ENCODE measurements around the gene CALN1. TPM values are rescaled to one million over a fixed set of nuclear protein-coding genes. Genes with fewer than 3 reads are reported as not detected.

The CALN1 gene
- total RNA-seq, 6 experiments from 2014 or later: 0.06 to 0.98 (median 0.34) TPM

DNA sequence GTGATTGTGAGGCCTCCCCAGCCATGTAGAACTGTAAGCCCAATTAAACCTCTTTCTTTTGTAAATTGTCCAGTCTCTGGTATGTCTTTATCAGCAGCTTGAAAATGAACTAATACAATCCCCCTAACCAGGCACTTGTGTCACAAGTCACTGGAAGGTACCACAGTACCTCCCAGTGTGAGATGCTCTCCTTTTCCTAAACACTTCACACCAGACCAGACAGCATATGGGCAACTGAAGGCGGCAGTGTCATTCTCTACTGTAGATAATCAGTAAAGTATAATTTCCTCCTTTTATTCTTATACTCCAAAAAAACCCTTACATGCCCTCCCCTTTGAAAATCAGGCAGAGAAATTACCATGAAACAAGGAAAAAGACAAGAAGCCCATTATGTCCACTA, 113.2 kb downstream of the CALN1 start:
- H3K9me3 ChIP-seq: no peaks in the 10 kb centered on the region
- 33% methylated on average over 1 of the region's 1 CpG for WGBS (ENCODE audit: insufficient coverage, low coverage, low lambda C conversion rate, missing lambda C conversion rate)
- intact Hi-C loops (cut with DNase I): no loop called here
- DNase-seq (no peak), ATAC-seq (no peak)
- no peaks in the 10 kb centered on the region for H3K4me1 ChIP-seq
- no peak overlapping the region for H3K27ac ChIP-seq
- no peak overlapping the region for H3K4me3 ChIP-seq
- no peaks in the 10 kb centered on the region for H3K36me3 ChIP-seq
- no peaks in the 10 kb centered on the region for H3K27me3 ChIP-seq
- TF ChIP-seq POLR2A (IDR thresholded peaks at IDR 0.05): no peak
- TF ChIP-seq, protein P1, sequence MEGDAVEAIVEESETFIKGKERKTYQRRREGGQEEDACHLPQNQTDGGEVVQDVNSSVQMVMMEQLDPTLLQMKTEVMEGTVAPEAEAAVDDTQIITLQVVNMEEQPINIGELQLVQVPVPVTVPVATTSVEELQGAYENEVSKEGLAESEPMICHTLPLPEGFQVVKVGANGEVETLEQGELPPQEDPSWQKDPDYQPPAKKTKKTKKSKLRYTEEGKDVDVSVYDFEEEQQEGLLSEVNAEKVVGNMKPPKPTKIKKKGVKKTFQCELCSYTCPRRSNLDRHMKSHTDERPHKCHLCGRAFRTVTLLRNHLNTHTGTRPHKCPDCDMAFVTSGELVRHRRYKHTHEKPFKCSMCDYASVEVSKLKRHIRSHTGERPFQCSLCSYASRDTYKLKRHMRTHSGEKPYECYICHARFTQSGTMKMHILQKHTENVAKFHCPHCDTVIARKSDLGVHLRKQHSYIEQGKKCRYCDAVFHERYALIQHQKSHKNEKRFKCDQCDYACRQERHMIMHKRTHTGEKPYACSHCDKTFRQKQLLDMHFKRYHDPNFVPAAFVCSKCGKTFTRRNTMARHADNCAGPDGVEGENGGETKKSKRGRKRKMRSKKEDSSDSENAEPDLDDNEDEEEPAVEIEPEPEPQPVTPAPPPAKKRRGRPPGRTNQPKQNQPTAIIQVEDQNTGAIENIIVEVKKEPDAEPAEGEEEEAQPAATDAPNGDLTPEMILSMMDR (IDR thresholded peaks at IDR 0.05): no peak

DNA sequence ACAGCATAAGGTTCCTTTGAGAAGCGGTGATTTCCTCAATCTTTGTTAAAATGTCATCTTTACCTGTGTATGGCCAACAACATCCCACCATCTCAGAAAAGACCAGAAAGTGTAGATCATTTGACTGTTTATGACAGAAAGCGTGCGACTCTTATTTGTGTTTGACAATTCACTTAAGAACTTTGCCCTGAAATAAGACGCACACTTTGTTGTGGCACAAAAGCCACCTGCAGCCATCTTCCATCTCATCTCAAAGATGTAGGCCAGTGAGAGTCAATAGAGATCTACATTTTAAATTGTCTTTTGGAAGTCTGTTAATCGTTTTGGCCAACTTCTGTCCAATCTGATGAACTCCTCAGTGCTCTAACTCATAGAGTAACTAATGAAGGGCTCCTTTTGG, 114.0 kb downstream of the CALN1 start:
- no peak for TF ChIP-seq POLR2A (IDR thresholded peaks at IDR 0.05)
- TF ChIP-seq, protein P1 (IDR thresholded peaks at IDR 0.05): no peak
- no peak for DNase-seq
- H3K27me3 ChIP-seq: no peaks in the 10 kb centered on the region
- H3K27ac ChIP-seq: no peak overlapping the region
- H3K9me3 ChIP-seq: no peaks in the 10 kb centered on the region
- H3K4me3 ChIP-seq: no peak overlapping the region
- no peaks in the 10 kb centered on the region for H3K4me1 ChIP-seq
- no peaks in the 10 kb centered on the region for H3K36me3 ChIP-seq
- WGBS (ENCODE audit: insufficient coverage, low coverage, low lambda C conversion rate, missing lambda C conversion rate): 68% methylated on average over 5 of the region's 5 CpGs
- intact Hi-C loops (cut with DNase I): no loop called here
- ATAC-seq: no peak

DNA sequence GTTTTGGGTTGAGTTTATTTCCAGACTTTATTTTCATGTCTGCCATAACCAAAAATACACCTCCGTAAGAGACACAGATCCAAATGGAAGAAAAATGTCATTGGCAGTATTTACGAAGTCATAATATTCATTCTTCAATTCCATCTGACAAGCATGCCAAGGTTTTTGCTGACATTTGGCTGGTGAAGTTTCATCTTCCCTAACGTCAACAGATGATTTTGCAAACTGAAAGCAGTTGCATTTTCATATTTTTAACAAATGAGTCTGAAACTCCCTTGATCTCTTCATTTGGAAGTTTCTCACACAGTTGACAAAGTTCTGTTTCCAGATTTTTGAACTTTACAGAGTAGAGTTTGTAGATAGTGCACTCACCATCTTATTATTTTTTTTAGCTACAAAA, 114.5 kb downstream of the CALN1 start:
- intact Hi-C loops (cut with DNase I): no loop called here
- Histone ChIP-seq H3K9me3 (no peaks in the 10 kb centered on the region), H3K36me3 (no peaks in the 10 kb centered on the region), H3K27me3 (no peaks in the 10 kb centered on the region), H3K4me1 (no peaks in the 10 kb centered on the region), H3K4me3 (no peak overlapping the region), H3K27ac (no peak overlapping the region)
- TF ChIP-seq, protein P1 (IDR thresholded peaks at IDR 0.05): no peak
- no peak for TF ChIP-seq POLR2A (IDR thresholded peaks at IDR 0.05)
- no peak for DNase-seq
- 52% methylated on average over 3 of the region's 3 CpGs for WGBS (ENCODE audit: insufficient coverage, low coverage, low lambda C conversion rate, missing lambda C conversion rate)
- ATAC-seq: no peak

DNA sequence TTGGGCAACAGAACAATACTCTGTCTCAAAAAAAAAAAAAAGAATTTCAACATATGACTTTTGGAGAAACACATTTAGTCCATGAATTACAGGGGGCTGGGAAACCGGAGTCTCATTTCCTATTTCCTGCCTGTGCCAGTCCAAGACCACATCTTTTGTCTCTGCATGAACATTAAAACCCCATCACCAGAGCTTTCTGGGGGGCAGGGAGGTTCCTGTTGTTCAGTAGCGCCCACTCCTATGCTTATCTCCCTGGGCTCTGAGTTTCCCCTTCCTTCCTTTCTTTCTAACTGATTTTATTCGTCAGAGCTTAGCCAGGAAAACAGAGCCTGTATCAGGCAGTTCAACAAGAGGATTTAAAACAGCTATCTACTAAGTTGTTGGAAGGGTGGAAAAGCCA, 119.3 kb downstream of the CALN1 start:
- ATAC-seq (peak in 3 of 4 donors; percentile 49 to 75 (median 73)), DNase-seq (no peak)
- H3K4me3 ChIP-seq: no peak overlapping the region
- no peaks in the 10 kb centered on the region for H3K9me3 ChIP-seq
- H3K36me3 ChIP-seq: no peaks in the 10 kb centered on the region
- no peak overlapping the region for H3K27ac ChIP-seq
- 17% methylated on average over 3 of the region's 3 CpGs for WGBS (ENCODE audit: insufficient coverage, low coverage, low lambda C conversion rate, missing lambda C conversion rate)
- no peaks in the 10 kb centered on the region for H3K4me1 ChIP-seq
- H3K27me3 ChIP-seq: no peaks in the 10 kb centered on the region
- intact Hi-C loops (cut with DNase I): no loop called here
- TF ChIP-seq, protein P1 (IDR thresholded peaks at IDR 0.05): no peak
- TF ChIP-seq POLR2A (IDR thresholded peaks at IDR 0.05): no peak

DNA sequence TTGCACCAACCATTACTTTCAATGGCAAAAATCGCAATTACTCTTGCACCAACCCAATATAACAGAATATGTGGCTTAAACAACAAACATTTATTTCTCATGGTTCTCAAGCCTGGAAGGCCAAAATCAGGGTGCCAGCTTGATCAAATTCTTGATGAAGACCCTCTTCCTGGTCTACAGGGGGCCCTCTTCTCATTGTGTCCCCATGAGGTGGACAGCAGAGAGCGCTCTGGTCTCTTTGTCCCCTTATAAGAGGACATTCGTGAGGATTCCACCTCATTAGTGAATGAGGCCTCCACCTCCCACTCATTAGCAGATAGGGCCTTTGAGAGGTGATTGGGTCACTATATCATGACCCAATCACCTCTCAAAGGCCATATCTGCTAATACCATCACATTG, 120.0 kb downstream of the CALN1 start:
- intact Hi-C loops (cut with DNase I): no loop called here
- no peaks in the 10 kb centered on the region for H3K36me3 ChIP-seq
- no peak overlapping the region for H3K4me3 ChIP-seq
- ATAC-seq: no peak
- no peaks in the 10 kb centered on the region for H3K4me1 ChIP-seq
- no peaks in the 10 kb centered on the region for H3K9me3 ChIP-seq
- TF ChIP-seq, protein P1 (IDR thresholded peaks at IDR 0.05): no peak
- TF ChIP-seq POLR2A (IDR thresholded peaks at IDR 0.05): no peak
- no peaks in the 10 kb centered on the region for H3K27me3 ChIP-seq
- 42% methylated on average over 2 of the region's 3 CpGs for WGBS (ENCODE audit: insufficient coverage, low coverage, low lambda C conversion rate, missing lambda C conversion rate)
- no peak for DNase-seq
- no peak overlapping the region for H3K27ac ChIP-seq
